GM12874 (cell line): ENCODE data around the gene DIS3L2.

ENCODE experiments used
- CTCF ChIP-seq: IDR thresholded peaks from 2 replicates; pipeline ENCODE4 v1.5.1; 2011; ENCODE audit warnings: low read depth, mild to moderate bottlenecking, control low read depth, low read length, moderate library complexity; ENCODE audit not compliant: insufficient read depth

DIS3L2 gene

GRCh38 chr2:232342635-232343565 is 381.4 kb downstream of the DIS3L2 start:
- no peak for TF ChIP-seq CTCF

DNA sequence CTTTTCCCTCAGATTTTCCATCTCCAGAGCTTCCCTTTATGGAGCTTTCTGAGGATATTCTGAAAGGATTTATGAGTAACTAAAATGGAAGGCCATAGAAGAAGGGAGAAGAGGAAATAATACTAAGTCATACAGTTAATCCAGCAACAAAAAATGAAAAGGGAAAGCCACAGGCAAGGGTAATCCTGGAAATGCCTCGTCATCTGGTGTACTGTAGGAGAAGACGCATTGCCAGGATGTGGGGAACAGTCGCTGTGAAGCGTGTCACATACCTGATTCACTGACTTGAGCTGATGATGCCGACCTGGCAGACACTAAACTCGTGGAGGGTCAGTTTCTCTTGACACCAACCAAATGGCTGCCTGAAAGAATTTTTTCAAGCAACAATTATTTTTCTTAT is 382.3 kb downstream of the DIS3L2 start:
- no peak for TF ChIP-seq CTCF

DNA sequence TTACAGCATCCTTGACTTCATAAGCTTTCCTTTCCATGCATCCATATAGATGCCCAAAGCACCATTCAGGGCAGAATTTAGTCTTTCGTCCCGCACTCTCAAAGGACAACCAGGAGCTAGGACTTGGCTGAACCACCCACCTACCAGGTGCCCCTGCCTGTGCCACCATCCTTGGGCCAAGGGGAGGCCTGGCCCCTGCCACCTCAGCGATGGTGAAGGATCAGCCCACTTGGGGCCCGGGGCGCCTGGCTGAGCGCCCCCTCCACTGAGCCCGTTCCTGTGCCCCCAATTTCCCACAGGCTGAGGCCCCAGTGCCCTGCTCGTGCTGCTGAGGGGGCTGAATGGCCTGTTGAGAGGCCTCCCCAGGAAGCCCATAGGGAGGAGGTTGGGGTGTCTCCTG is 383.7 kb downstream of the DIS3L2 start:
- no peak for TF ChIP-seq CTCF

- no peak for TF ChIP-seq CTCF
Measured at GRCh38 chr2:232347369-232347768, 385.9 kb downstream of the DIS3L2 start.

- no peak for TF ChIP-seq CTCF
Measured at GRCh38 chr2:232348936-232349335, 387.4 kb downstream of the DIS3L2 start.

- no peak for TF ChIP-seq CTCF
Measured at GRCh38 chr2:232349546-232349945, 388.0 kb downstream of the DIS3L2 start.

GRCh38 chr2:232349946-232350635 is 388.6 kb downstream of the DIS3L2 start:
- TF ChIP-seq CTCF: no peak
